ENCODE results near the gene ERCC6L. TPM values are rescaled to one million over a fixed set of nuclear protein-coding genes. Genes with fewer than 3 reads are reported as not detected.
A peak's percentile ranks its signal among the peaks of the same experiment; 100 is the strongest.

ERCC6L gene
- total RNA-seq, result under 1 TPM; 0.05 to 0.60 (median 0.36) TPM
- under 1 TPM; 0.20 to 0.23 TPM for polyA plus RNA-seq
- long read RNA-seq, donor 1, result 0 reads
- long read RNA-seq, donor 2, full-length matches to known transcripts, result 6 of 6 reads
- long read RNA-seq, donor 2, partial matches to known transcripts, result 0 of 6 reads
- long read RNA-seq, donor 2, other reads (novel, unspliced or antisense), result 0 of 6 reads
- long read RNA-seq, donor 3, result 0 reads

- DNase-seq, result peak; percentile 83 to 92 (median 88)
- no peaks in the 10 kb centered on the region for H3K4me1 ChIP-seq (ENCODE audit: insufficient read depth)
- WGBS, 3 donors, result 26 to 47% (median 27%) methylated on average over 44 to 59 of the region's 59 CpGs
- no peak for TF ChIP-seq CTCF (IDR thresholded peaks at IDR 0.05)
- H3K9me3 ChIP-seq, result no peaks in the 10 kb centered on the region
- peak within 1 kb of the TSS; percentile 9 for H3K4me3 ChIP-seq
- H3K27ac ChIP-seq, result peak within 1 kb of the TSS in 1 of 2 donors; percentile 26
- intact Hi-C loops (cut with DNase I), result no loop called here
- H3K36me3 ChIP-seq, result no peaks in the 10 kb centered on the region
- H3K27me3 ChIP-seq, result no peaks in the 10 kb centered on the region
Observed at GRCh38 chrX:72238721-72239475, at the start of gene ERCC6L. Gene ERCC6L, minus strand, starts transcription at chrX:72239027. Its CDS starts 116 bp downstream, at chrX:72238911.

GRCh38 chrX:72282302-72282701 is 43.5 kb upstream of the ERCC6L start:
- no peaks in the 10 kb centered on the region for H3K9me3 ChIP-seq
- H3K27ac ChIP-seq, result no peak overlapping the region
- no peaks in the 10 kb centered on the region for H3K4me1 ChIP-seq (ENCODE audit: insufficient read depth)
- no peaks in the 10 kb centered on the region for H3K36me3 ChIP-seq
- no peak overlapping the region for H3K4me3 ChIP-seq
- DNase-seq, result no peak
- TF ChIP-seq CTCF (IDR thresholded peaks at IDR 0.05) (no peak), EP300 (IDR thresholded peaks at IDR 0.05) (no peak), POLR2A (IDR thresholded peaks at IDR 0.05) (no peak)
- H3K27me3 ChIP-seq, result no peaks in the 10 kb centered on the region
- intact Hi-C loops (cut with DNase I), result no loop called here
- 92 to 100% (median 97%) methylated on average over 1 of the region's 1 CpG for WGBS, 3 donors

- DNase-seq, result no peak
- intact Hi-C loops (cut with DNase I), result no loop called here
- no peaks in the 10 kb centered on the region for H3K27me3 ChIP-seq
- no peak overlapping the region for H3K4me3 ChIP-seq
- WGBS, 3 donors, result 49 to 58% (median 52%) methylated on average over 5 of the region's 5 CpGs
- TF ChIP-seq EP300 (IDR thresholded peaks at IDR 0.05), result no peak
- no peak for TF ChIP-seq CTCF (IDR thresholded peaks at IDR 0.05)
- TF ChIP-seq POLR2A (IDR thresholded peaks at IDR 0.05), result no peak
- no peaks in the 10 kb centered on the region for H3K36me3 ChIP-seq
- peaks cover 2% of the 10 kb centered on the region for H3K4me1 ChIP-seq (ENCODE audit: insufficient read depth)
- no peaks in the 10 kb centered on the region for H3K9me3 ChIP-seq
- no peak overlapping the region for H3K27ac ChIP-seq
Observed at GRCh38 chrX:72280321-72280845, 41.6 kb upstream of the ERCC6L start.

- H3K4me1 ChIP-seq (ENCODE audit: insufficient read depth), result peaks cover 3% of the 10 kb centered on the region
- peak overlapping the region; percentile 61 to 65 for H3K27ac ChIP-seq
- WGBS, 3 donors, result 0 to 2% (median 1%) methylated on average over 18 of the region's 18 CpGs
- no peaks in the 10 kb centered on the region for H3K9me3 ChIP-seq
- DNase-seq, result no peak
- no peaks in the 10 kb centered on the region for H3K27me3 ChIP-seq
- intact Hi-C loops (cut with DNase I), result no loop called here
- H3K36me3 ChIP-seq, result no peaks in the 10 kb centered on the region
- H3K4me3 ChIP-seq, result peak overlapping the region; percentile 86
- TF ChIP-seq POLR2A (IDR thresholded peaks at IDR 0.05), result no peak
- no peak for TF ChIP-seq CTCF (IDR thresholded peaks at IDR 0.05)
- TF ChIP-seq EP300 (IDR thresholded peaks at IDR 0.05), result no peak
Observed at GRCh38 chrX:72276478-72276953, 37.7 kb upstream of the ERCC6L start.

Measured in ovary (tissue), 10 donors.